ENCODE measurements around the gene SLC4A8. TPM values are rescaled to one million over a fixed set of nuclear protein-coding genes. Genes with fewer than 3 reads are reported as not detected.

SLC4A8 gene
- polyA plus RNA-seq: 1 to 10 TPM in 1 of 3 donors, under 1 TPM in 2; 0.11 to 1.0 (median 0.31) TPM

DNA sequence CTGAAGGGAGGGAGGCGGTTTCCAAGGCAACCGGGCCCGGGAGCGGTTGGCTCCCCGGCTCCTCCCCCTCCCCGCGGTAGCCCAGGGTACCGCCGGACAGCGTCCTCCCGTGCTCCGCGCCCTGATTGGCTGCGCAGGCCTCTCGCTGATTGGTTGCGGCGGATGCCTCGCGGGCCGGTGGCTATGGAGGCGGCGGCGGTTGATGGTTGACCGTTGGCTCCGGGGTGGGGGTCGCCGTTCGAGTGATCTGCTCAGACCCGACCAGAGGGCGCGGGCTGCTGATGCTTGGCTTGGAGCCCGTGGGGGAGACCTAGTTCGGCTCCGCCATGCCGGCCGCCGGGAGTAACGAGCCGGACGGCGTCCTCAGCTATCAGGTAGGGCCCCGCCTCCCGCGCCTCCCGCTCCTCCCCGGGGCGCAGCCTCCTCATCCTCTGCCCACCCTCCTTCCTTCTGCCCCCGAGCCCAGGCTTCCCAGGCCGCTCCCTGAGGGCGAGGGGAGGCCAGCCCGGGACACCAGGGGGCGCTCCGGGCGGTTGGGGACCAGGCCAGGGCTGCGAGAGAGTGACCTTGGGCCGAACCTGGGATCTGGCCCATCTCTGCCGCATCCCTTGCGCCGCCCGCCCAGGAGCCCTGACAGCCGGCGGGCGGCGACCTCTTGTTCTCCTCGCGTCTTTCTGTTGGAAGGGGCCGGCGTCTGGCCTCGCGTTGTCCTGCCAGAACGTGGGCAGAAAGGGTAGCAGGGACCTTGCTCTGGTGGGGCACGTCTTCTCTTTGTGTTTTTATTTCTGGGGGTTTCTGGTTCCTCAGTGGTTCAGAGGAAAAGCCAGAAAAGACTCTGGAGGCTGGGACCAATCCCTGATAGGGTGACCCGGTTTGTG lies at the start of gene SLC4A8:
TSS of gene SLC4A8 (plus strand) at position 170 of the 878 bp plus-strand sequence. CDS start at position 327, 157 bp downstream.
- no peak within 1 kb of the TSS for H3K27ac ChIP-seq (ENCODE audit: low read depth, low read length)
- WGBS, 3 donors: 2 to 4% (median 4%) methylated on average over 58 to 73 of the region's 73 CpGs

DNA sequence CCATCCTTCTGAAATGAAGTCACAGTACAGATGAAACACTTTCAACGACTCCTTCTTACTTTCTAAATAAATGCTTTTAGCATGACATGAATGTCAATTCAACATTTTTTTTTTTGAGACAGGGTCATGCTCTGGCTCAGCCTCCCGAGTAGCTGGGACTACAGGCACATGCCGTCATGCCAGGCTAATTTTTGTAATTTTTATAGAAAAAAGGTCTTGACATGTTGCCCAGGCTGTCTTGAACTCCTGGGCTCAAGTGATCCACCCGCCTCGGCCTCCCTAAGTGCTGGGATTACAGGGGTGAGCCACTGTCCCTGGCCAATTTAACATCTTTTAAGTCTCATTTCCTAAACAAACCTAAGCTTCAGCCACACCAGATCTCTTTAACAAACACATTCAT lies 49.8 kb upstream of the SLC4A8 start:
- no peak overlapping the region for H3K27ac ChIP-seq (ENCODE audit: low read depth, low read length)
- 71 to 80% (median 76%) methylated on average over 5 of the region's 5 CpGs for WGBS, 3 donors

GRCh38 chr12:51377099-51377984 lies 47.3 kb upstream of the SLC4A8 start:
- 79 to 87% (median 82%) methylated on average over 11 of the region's 11 CpGs for WGBS, 3 donors
- no peak overlapping the region for H3K27ac ChIP-seq (ENCODE audit: low read depth, low read length)

DNA sequence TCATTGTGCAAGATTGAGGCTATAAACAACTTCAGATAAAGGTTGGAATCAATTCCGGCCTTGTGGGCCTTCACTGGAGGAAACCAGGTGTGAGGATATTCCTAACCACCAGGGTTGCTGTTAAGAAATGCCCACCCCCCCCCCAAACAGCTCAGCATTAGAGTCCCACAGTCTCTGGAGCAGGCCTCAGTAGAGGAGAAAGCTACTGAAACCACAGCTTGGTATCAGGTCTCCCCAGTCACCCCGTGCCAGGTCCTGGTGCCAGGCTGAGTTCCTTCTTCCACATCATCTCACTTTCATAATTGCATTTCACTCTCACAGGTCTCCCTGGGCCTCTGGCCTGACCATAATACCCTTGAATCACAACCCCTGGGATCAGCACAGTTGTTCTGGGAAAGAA lies 45.9 kb upstream of the SLC4A8 start:
- H3K27ac ChIP-seq (ENCODE audit: low read depth, low read length): no peak overlapping the region
- WGBS, 3 donors: 67 to 86% (median 73%) methylated on average over 2 of the region's 2 CpGs

GRCh38 chr12:51379571-51379970 lies 45.1 kb upstream of the SLC4A8 start:
- 93 to 98% (median 94%) methylated on average over 11 of the region's 11 CpGs for WGBS, 3 donors

GRCh38 chr12:51381226-51382079 lies 43.2 kb upstream of the SLC4A8 start:
- WGBS, 3 donors: 54 to 60% (median 54%) methylated on average over 5 of the region's 5 CpGs
- H3K27ac ChIP-seq (ENCODE audit: low read depth, low read length): no peak overlapping the region

More at GRCh38 chr12:51379571-51379970, 45.1 kb upstream of the SLC4A8 start:
- no peak overlapping the region for H3K27ac ChIP-seq (ENCODE audit: low read depth, low read length)

- WGBS, 3 donors: 89 to 93% (median 91%) methylated on average over 7 of the region's 7 CpGs
- H3K27ac ChIP-seq (ENCODE audit: low read depth, low read length): no peak overlapping the region
Measured at GRCh38 chr12:51382173-51382572, 42.5 kb upstream of the SLC4A8 start.

DNA sequence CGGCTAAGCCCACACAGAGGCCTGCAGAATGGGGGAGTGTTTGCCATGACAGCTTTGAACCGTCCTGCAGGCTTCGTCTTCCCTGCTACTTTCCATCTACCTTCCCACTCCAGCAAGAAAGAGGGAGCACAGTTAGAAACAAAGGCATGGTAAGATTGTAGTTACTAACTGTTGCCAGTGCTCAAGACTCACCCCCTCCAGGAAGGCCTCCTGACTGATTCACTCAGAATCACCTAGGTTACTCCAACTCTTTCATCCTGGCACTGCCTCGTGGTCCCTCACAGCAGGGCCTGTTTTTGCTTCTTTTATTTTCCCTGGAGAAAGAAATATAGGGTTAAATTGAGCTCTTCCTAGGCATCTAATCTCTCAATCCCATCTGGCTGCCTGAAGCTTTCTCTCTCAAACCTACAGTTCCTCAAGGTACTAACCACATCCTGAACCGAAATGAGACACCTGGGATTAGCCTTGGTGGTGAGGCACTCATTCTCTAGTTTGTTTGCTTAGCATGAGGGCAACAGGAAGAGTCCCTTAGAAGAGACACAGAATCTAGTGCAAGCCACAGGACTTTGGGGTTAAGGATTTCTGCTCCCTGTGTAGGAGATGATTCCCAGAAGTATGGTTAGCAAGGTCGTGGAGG lies 41.2 kb upstream of the SLC4A8 start:
- H3K27ac ChIP-seq (ENCODE audit: low read depth, low read length): no peak overlapping the region
- 60 to 68% (median 68%) methylated on average over 6 of the region's 6 CpGs for WGBS, 3 donors

- 74 to 79% (median 77%) methylated on average over 4 of the region's 4 CpGs for WGBS, 3 donors
- H3K27ac ChIP-seq (ENCODE audit: low read depth, low read length): no peak overlapping the region
Measured at GRCh38 chr12:51386351-51386750, 38.3 kb upstream of the SLC4A8 start.

DNA sequence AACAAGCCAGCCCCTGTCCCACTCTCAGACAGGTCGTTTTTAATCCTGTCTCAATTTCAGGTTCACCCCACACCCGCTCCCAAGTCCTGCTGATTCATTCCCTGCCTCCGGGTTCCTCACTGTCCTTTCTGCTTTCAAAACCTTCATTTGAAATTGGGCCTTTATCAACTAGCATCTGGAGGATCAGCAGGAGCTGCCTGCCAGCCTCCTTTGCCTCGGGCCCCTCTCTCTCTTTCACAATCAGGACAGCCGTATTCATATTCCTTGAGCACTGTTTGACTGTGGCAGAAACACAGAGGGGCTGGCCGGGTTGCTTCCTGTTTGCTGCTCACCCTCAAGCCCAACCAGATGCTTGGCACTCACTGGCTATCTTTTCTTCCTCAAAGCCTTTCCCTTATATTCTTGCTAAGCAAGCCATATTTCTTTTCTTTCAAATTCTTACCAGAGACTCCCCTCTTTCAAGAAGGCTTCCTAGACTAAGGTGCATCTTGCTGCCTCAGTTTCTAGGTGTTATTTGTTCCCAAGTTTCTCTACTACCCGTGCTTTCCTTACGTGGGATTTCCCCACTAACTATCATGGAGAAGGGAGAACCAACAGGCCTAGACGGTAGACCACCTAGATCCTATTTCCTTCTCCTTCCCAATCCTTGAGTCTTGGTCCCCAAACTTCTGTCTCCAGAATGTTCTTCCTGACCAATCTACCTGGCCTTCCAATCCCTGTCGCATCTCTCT lies 36.4 kb upstream of the SLC4A8 start:
- H3K27ac ChIP-seq (ENCODE audit: low read depth, low read length): no peak overlapping the region
- 46 to 72% (median 54%) methylated on average over 10 of the region's 10 CpGs for WGBS, 3 donors

GRCh38 chr12:51388846-51389245 lies 35.8 kb upstream of the SLC4A8 start:
- H3K27ac ChIP-seq (ENCODE audit: low read depth, low read length): no peak overlapping the region
- WGBS, 3 donors: 92 to 95% (median 93%) methylated on average over 5 of the region's 5 CpGs

GRCh38 chr12:51389302-51389999 lies 35.2 kb upstream of the SLC4A8 start:
- H3K27ac ChIP-seq (ENCODE audit: low read depth, low read length): no peak overlapping the region
- 74 to 95% (median 82%) methylated on average over 2 of the region's 2 CpGs for WGBS, 3 donors

GRCh38 chr12:51390457-51390856 lies 34.2 kb upstream of the SLC4A8 start:
- no peak overlapping the region for H3K27ac ChIP-seq (ENCODE audit: low read depth, low read length)
- WGBS, 3 donors: 79 to 82% (median 79%) methylated on average over 6 of the region's 6 CpGs

GRCh38 chr12:51390891-51391282 lies 33.7 kb upstream of the SLC4A8 start:
- no peak overlapping the region for H3K27ac ChIP-seq (ENCODE audit: low read depth, low read length)
- WGBS, 3 donors: 9 to 29% (median 29%) methylated on average over 8 of the region's 8 CpGs

- 1% methylated on average over 57 to 73 of the region's 73 CpGs for whole genome bisulfite sequencing, 3 donors
- no peak within 1 kb of the TSS for H3K27ac ChIP-seq (ENCODE audit: low read depth, low read length)
Measured at GRCh38 chr12:51391283-51392123, 33.1 kb upstream of the SLC4A8 start, which contains the start of gene GALNT6. TSS of gene GALNT6 (minus strand) at chr12:51391406. CDS start at chr12:51379781, 11,625 bp downstream.

All from adipose tissue (tissue), 3 donors.